ENCODE results near the gene ZNF580. TPM values are rescaled to one million over a fixed set of nuclear protein-coding genes. Genes with fewer than 3 reads are reported as not detected.

Gene ZNF580
- total and polyA plus RNA-seq, 9 of the 15 experiments (the other 6 are each of a cell fraction or from before 2014, with no cell fraction given), result 2.3 to 47.4 (median 6.0) TPM

DNA sequence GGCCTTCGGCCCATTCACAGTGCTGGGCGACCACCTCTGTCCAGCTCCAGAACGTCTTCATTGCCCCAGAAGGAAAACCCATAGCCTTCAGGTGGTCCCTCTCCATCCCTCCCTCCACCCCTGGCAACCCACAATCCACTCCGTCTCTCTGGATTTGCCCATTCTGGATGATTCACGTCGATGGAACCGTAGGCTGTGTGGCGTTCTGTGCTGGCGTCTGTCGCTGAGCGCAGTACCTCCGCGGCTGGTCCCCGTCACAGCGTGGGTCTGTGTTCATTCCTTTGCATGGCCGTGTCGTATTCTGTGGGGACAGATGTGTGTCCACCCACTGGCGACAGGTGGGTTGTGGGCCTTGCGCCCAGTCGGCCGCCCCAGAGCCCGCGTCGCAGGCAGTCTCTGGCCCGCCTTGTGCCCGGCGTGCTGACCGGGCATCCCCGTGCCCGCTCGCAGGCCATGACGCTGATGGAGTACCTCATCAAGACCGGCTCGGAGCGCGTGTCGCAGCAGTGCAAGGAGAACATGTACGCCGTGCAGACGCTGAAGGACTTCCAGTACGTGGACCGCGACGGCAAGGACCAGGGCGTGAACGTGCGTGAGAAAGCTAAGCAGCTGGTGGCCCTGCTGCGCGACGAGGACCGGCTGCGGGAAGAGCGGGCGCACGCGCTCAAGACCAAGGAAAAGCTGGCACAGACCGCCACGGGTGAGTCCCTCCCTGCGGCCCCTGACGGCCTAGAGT lies 44.3 kb downstream of the ZNF580 start (continued):
- TF ChIP-seq, protein P1, sequence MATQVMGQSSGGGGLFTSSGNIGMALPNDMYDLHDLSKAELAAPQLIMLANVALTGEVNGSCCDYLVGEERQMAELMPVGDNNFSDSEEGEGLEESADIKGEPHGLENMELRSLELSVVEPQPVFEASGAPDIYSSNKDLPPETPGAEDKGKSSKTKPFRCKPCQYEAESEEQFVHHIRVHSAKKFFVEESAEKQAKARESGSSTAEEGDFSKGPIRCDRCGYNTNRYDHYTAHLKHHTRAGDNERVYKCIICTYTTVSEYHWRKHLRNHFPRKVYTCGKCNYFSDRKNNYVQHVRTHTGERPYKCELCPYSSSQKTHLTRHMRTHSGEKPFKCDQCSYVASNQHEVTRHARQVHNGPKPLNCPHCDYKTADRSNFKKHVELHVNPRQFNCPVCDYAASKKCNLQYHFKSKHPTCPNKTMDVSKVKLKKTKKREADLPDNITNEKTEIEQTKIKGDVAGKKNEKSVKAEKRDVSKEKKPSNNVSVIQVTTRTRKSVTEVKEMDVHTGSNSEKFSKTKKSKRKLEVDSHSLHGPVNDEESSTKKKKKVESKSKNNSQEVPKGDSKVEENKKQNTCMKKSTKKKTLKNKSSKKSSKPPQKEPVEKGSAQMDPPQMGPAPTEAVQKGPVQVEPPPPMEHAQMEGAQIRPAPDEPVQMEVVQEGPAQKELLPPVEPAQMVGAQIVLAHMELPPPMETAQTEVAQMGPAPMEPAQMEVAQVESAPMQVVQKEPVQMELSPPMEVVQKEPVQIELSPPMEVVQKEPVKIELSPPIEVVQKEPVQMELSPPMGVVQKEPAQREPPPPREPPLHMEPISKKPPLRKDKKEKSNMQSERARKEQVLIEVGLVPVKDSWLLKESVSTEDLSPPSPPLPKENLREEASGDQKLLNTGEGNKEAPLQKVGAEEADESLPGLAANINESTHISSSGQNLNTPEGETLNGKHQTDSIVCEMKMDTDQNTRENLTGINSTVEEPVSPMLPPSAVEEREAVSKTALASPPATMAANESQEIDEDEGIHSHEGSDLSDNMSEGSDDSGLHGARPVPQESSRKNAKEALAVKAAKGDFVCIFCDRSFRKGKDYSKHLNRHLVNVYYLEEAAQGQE (IDR thresholded peaks at IDR 0.05; ENCODE audit: borderline replicate concordance), result no peak
- TF ChIP-seq, protein P1 (CRISPR knock-in tag; IDR thresholded peaks at IDR 0.05; ENCODE audit: low read depth), result no peak
- TF ChIP-seq HNRNPL (IDR thresholded peaks at IDR 0.05; ENCODE audit: low read depth, low read length) (0 out of 2 replicates have a peak, but pooled peaks have one; percentile 30), HOXB6 (CRISPR knock-in tag; IDR thresholded peaks at IDR 0.05; ENCODE audit: borderline replicate concordance) (no peak), NR2C1 (IDR thresholded peaks at IDR 0.05) (no peak), NR2C1 (tag; IDR thresholded peaks at IDR 0.05) (no peak), E2F3 (CRISPR knock-in tag; IDR thresholded peaks at IDR 0.05) (no peak), ZNF134 (CRISPR knock-in tag; conservative IDR thresholded peaks at IDR 0.05) (no peak), HDAC6 (IDR thresholded peaks at IDR 0.05; ENCODE audit: low read depth, low read length) (no peak), RBFOX2 (IDR thresholded peaks at IDR 0.05; ENCODE audit: low read depth, low read length) (peak; percentile 54), POLR2G (IDR thresholded peaks at IDR 0.05; ENCODE audit: low read depth, low read length) (peak; percentile 62)
- TF ChIP-seq, protein P2, sequence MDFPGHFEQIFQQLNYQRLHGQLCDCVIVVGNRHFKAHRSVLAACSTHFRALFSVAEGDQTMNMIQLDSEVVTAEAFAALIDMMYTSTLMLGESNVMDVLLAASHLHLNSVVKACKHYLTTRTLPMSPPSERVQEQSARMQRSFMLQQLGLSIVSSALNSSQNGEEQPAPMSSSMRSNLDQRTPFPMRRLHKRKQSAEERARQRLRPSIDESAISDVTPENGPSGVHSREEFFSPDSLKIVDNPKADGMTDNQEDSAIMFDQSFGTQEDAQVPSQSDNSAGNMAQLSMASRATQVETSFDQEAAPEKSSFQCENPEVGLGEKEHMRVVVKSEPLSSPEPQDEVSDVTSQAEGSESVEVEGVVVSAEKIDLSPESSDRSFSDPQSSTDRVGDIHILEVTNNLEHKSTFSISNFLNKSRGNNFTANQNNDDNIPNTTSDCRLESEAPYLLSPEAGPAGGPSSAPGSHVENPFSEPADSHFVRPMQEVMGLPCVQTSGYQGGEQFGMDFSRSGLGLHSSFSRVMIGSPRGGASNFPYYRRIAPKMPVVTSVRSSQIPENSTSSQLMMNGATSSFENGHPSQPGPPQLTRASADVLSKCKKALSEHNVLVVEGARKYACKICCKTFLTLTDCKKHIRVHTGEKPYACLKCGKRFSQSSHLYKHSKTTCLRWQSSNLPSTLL (IDR thresholded peaks at IDR 0.05), result no peak
- TF ChIP-seq, protein P3, sequence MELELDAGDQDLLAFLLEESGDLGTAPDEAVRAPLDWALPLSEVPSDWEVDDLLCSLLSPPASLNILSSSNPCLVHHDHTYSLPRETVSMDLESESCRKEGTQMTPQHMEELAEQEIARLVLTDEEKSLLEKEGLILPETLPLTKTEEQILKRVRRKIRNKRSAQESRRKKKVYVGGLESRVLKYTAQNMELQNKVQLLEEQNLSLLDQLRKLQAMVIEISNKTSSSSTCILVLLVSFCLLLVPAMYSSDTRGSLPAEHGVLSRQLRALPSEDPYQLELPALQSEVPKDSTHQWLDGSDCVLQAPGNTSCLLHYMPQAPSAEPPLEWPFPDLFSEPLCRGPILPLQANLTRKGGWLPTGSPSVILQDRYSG (tag; conservative IDR thresholded peaks at IDR 0.05; ENCODE audit: low read depth), result no peak
